Upper lobe of left lung (tissue), 6 donors: ENCODE measurements around the gene MCM9. TPM values are rescaled to one million over a fixed set of nuclear protein-coding genes. Genes with fewer than 3 reads are reported as not detected.

Source experiments
- ATAC-seq, 2 donors: fragments of 200-7000 bp; cut with Tn5 transposase; one replicate each; pipeline ENCODE4 v1.9.1; 2022; ENCODE audit warnings: mild to moderate bottlenecking in 2 of 2, moderate library complexity in 2 of 2; ENCODE audit not compliant: low FRiP score in 2 of 2
- DNase-seq, 2 donors: peaks; one replicate each; pipeline ENCODE4 v3.0.0-alpha.2; 2019 to 2020
- H3K27ac ChIP-seq, 4 donors: fragments of 200-600 bp; sonication (generic); one replicate each; pipeline ENCODE4 v1.5.1; 2016 to 2019
- H3K27me3 ChIP-seq, 4 donors: fragments of 200-600 bp; sonication (generic); one replicate each; pipeline ENCODE4 v1.5.1; 2017 to 2019
- H3K36me3 ChIP-seq, 4 donors: fragments of 200-600 bp; sonication (generic); one replicate each; pipeline ENCODE4 v1.5.1; 2016 to 2019
- H3K4me1 ChIP-seq, 4 donors: fragments of 200-600 bp; sonication (generic); one replicate each; pipeline ENCODE4 v1.5.1; 2018 to 2019
- H3K4me3 ChIP-seq, 4 donors: fragments of 200-600 bp; sonication (generic); one replicate each; pipeline ENCODE4 v1.5.1; 2017 to 2019; ENCODE audit warnings: mild to moderate bottlenecking in 2 of 4, moderate library complexity in 1 of 4
- H3K9me3 ChIP-seq, 4 donors: fragments of 200-600 bp; sonication (generic); one replicate each; pipeline ENCODE4 v1.5.1; 2018 to 2019
- CTCF ChIP-seq, 6 experiments: fragments of 450-650 bp in 4 of 6; fragments of 200-600 bp in 2 of 6; sonication (generic) in 2 of 6; IDR thresholded peaks; one replicate each; pipeline ENCODE4 v1.5.1; 2016 to 2019; ENCODE audit warnings: antibody characterized with exemption in 6 of 6
- EP300 ChIP-seq, 4 donors: sonication (generic); formaldehyde crosslinking; IDR thresholded peaks; one replicate each; pipeline ENCODE4 v1.5.1; 2017; ENCODE audit warnings: antibody characterized with exemption in 4 of 4, control low read depth in 2 of 4
- POLR2A ChIP-seq, 4 donors: fragments of 450-650 bp; IDR thresholded peaks; one replicate each; pipeline ENCODE4 v1.5.1; 2016 to 2017; ENCODE audit warnings: antibody characterized with exemption in 4 of 4, mild to moderate bottlenecking in 2 of 4
- POLR2AphosphoS5 ChIP-seq, 2 donors: sonication (generic); formaldehyde crosslinking; IDR thresholded peaks; one replicate each; pipeline ENCODE4 v1.5.1; 2017; ENCODE audit warnings: antibody characterized with exemption in 2 of 2
- WGBS, 2 donors: methylation state at CpG; one replicate each; pipeline ENCODE4 v1.1.5; 2017 to 2018; 5-methylcytosine and 5-hydroxymethylcytosine counted together
- total RNA-seq, 6 donors: library from RNA; depleted of rRNA in 4 of 6; stranded (reverse); fragments of >200 nt in 4 of 6; gene quantifications; one replicate each; pipeline versions ENCODE4 v1.1.0 to v1.2.1, GENCODE V29; 2016 to 2021
- donor health status: DM: no; HTN: no; CAD: no; lungs with moderate emphysema.
- donor health status: DM: no; HTN: yes; CAD: no; lungs with severe emphysema.

MCM9 gene
- total RNA-seq, 6 donors from 2014 or later = 19.9 to 62.9 (median 21.5) TPM

- Histone ChIP-seq H3K4me1 (no peaks in the 10 kb centered on the region), H3K4me3 (no peak overlapping the region), H3K27me3 (no peaks in the 10 kb centered on the region), H3K27ac (no peak overlapping the region), H3K9me3 (no peaks in the 10 kb centered on the region), H3K36me3 (peaks cover 0 to 12% (median 3%) of the 10 kb centered on the region in 4 donors)
- DNase-seq (no peak), ATAC-seq (peak in 1 of 2 donors; percentile 21)
- WGBS, 2 donors = 83 to 94% methylated on average over 2 of the region's 2 CpGs
- TF ChIP-seq EP300 (IDR thresholded peaks at IDR 0.05) (no peak), POLR2AphosphoS5 (IDR thresholded peaks at IDR 0.05) (no peak), POLR2A (IDR thresholded peaks at IDR 0.05) (no peak), CTCF (IDR thresholded peaks at IDR 0.05) (no peak)
Measured at GRCh38 chr6:118815495-118815894, 119.5 kb downstream of the MCM9 start.

DNA sequence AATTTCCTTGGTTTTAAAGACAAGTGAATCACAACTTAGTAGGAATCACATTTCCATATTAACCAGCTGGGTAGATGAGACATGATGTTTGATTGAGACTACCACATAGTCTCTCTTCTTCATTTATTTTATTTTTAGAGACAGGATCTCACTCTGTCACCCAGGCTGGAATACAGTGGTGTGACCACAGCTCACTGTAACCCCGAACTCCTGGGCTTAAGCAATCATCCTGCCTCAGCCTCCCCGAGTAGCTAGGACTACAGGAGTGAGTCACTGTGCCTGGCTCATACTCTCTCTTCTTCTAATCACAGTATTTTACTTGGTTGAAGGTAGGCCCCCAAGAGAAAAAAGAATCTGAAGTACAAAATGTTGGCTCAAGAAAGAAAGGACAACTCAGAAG is 121.2 kb downstream of the MCM9 start:
- no peak for TF ChIP-seq POLR2A (IDR thresholded peaks at IDR 0.05)
- no peak for TF ChIP-seq EP300 (IDR thresholded peaks at IDR 0.05)
- no peak for TF ChIP-seq POLR2AphosphoS5 (IDR thresholded peaks at IDR 0.05)
- no peak for TF ChIP-seq CTCF (IDR thresholded peaks at IDR 0.05)
- H3K27ac ChIP-seq = no peak overlapping the region
- ATAC-seq = no peak
- H3K9me3 ChIP-seq = no peaks in the 10 kb centered on the region
- H3K4me3 ChIP-seq = no peak overlapping the region
- DNase-seq = no peak
- H3K4me1 ChIP-seq = peaks cover 0 to 9% (median 2%) of the 10 kb centered on the region in 4 donors
- peaks cover 0 to 12% (median 3%) of the 10 kb centered on the region in 4 donors for H3K36me3 ChIP-seq
- 50 to 56% methylated on average over 2 of the region's 2 CpGs for WGBS, 2 donors
- no peaks in the 10 kb centered on the region for H3K27me3 ChIP-seq

- DNase-seq (no peak), ATAC-seq (no peak)
- peaks cover 0 to 10% (median 2%) of the 10 kb centered on the region in 4 donors for H3K4me1 ChIP-seq
- H3K27me3 ChIP-seq = no peaks in the 10 kb centered on the region
- no peak for TF ChIP-seq CTCF (IDR thresholded peaks at IDR 0.05)
- no peak for TF ChIP-seq POLR2AphosphoS5 (IDR thresholded peaks at IDR 0.05)
- TF ChIP-seq POLR2A (IDR thresholded peaks at IDR 0.05) = no peak
- no peak for TF ChIP-seq EP300 (IDR thresholded peaks at IDR 0.05)
- peaks cover 0 to 12% (median 3%) of the 10 kb centered on the region in 4 donors for H3K36me3 ChIP-seq
- no peaks in the 10 kb centered on the region for H3K9me3 ChIP-seq
- H3K4me3 ChIP-seq = no peak overlapping the region
- WGBS, 2 donors = 72 to 95% methylated on average over 1 of the region's 1 CpG
- H3K27ac ChIP-seq = no peak overlapping the region
Measured at GRCh38 chr6:118812970-118813369, 122.0 kb downstream of the MCM9 start.

DNA sequence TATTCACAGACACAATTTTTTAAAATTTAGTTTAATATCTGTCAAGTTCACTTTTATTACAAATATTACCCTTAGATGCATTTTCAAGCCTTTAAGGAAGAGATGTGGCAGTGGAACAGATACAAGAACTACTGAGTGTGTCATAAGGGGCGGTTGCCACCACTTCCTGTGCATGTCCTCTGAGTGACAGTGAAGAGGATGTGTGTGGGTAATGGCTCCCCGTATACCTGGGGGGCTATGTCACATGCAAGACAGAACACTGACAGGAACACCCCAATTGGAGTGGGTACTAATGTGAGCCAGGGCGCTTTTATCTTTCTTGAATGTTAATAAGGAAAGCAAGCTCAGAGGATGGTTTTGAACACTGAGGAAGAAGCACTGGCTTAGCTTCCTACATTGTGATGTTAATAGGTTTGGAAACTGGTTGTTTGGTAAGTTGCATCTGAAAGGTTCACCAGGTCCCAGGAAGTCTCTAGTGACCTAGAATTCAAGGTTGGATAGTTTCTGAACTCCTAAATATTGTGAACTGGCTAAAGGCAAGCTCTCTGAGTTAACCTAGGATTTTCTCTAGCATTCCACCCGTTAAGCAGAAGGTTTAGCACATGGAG is 124.4 kb downstream of the MCM9 start:
- peak overlapping the region in 1 of 4 donors; percentile 21 for H3K27ac ChIP-seq
- WGBS, 2 donors = 41 to 62% methylated on average over 4 of the region's 4 CpGs
- DNase-seq (peak in 1 of 2 donors; percentile 66), ATAC-seq (peak; percentile 53 to 67)
- TF ChIP-seq EP300 (IDR thresholded peaks at IDR 0.05) (no peak), POLR2A (IDR thresholded peaks at IDR 0.05) (peak in 1 of 4 donors; percentile 35), CTCF (IDR thresholded peaks at IDR 0.05) (no peak), POLR2AphosphoS5 (IDR thresholded peaks at IDR 0.05) (no peak)
- peaks cover 0 to 10% (median 2%) of the 10 kb centered on the region in 4 donors for H3K4me1 ChIP-seq
- H3K27me3 ChIP-seq = no peaks in the 10 kb centered on the region
- H3K36me3 ChIP-seq = peaks cover 0 to 7% (median 3%) of the 10 kb centered on the region in 4 donors
- no peak overlapping the region for H3K4me3 ChIP-seq
- H3K9me3 ChIP-seq = no peaks in the 10 kb centered on the region
